SKM-1 (cell line): ENCODE data around the gene SRPK2.
"Not testable (repeated sequence)": the region's sequence is repeated elsewhere in the genome, so short reads cannot be mapped to it uniquely, and the experiment has no call there.

ENCODE experiments used
- DNase-seq: peaks from one replicate; lab custom pipeline; 2025; ENCODE audit not compliant: unreplicated experiment; lab: John Stamatoyannopoulos, UW

The SRPK2 gene

GRCh38 chr7:105198223-105198622 is 190.5 kb downstream of the SRPK2 start:
- no peak for DNase-seq

GRCh38 chr7:105196473-105196872 is 192.2 kb downstream of the SRPK2 start:
- DNase-seq: no peak

- DNase-seq: no peak
Measured at GRCh38 chr7:105195891-105196290, 192.8 kb downstream of the SRPK2 start.

GRCh38 chr7:105194959-105195358 is 193.8 kb downstream of the SRPK2 start:
- not testable (repeated sequence) for DNase-seq

- no peak for DNase-seq
Measured at GRCh38 chr7:105191331-105191730, 197.4 kb downstream of the SRPK2 start.

- DNase-seq: no peak
Measured at GRCh38 chr7:105189859-105190492, 198.7 kb downstream of the SRPK2 start.

GRCh38 chr7:105188201-105188600 is 200.5 kb downstream of the SRPK2 start:
- DNase-seq: no peak

GRCh38 chr7:105187302-105188169 is 201.2 kb downstream of the SRPK2 start:
- no peak for DNase-seq

GRCh38 chr7:105185290-105186010 is 203.3 kb downstream of the SRPK2 start:
- no peak for DNase-seq

- no peak for DNase-seq
Measured at GRCh38 chr7:105180002-105180401, 208.7 kb downstream of the SRPK2 start.

GRCh38 chr7:105178928-105179541 is 209.7 kb downstream of the SRPK2 start:
- DNase-seq: no peak

GRCh38 chr7:105178177-105178576 is 210.5 kb downstream of the SRPK2 start:
- no peak for DNase-seq

GRCh38 chr7:105177026-105177425 is 211.7 kb downstream of the SRPK2 start:
- no peak for DNase-seq

GRCh38 chr7:105173586-105173985 is 215.1 kb downstream of the SRPK2 start:
- DNase-seq: no peak

- DNase-seq: no peak
Measured at GRCh38 chr7:105164751-105165150, 224.0 kb downstream of the SRPK2 start.

- DNase-seq: no peak
Measured at GRCh38 chr7:105163718-105164117, 225.0 kb downstream of the SRPK2 start.

- no peak for DNase-seq
Measured at GRCh38 chr7:105161366-105161765, 227.4 kb downstream of the SRPK2 start.

- DNase-seq: no peak
Measured at GRCh38 chr7:105157278-105157677, 231.4 kb downstream of the SRPK2 start.

GRCh38 chr7:105156731-105157130 is 232.0 kb downstream of the SRPK2 start:
- DNase-seq: no peak

GRCh38 chr7:105154084-105154483 is 234.6 kb downstream of the SRPK2 start:
- DNase-seq: no peak

GRCh38 chr7:105153531-105153930 is 235.2 kb downstream of the SRPK2 start:
- DNase-seq: no peak
